Astrocyte of the spinal cord (primary cell): ENCODE measurements around the gene KIF5C.

Experiments
- DNase-seq: peaks from one replicate; pipeline ENCODE4 v3.0.0; 2011; ENCODE audit warnings: low read depth, low spot score
- H3K4me3 ChIP-seq: 2 replicates; pipeline ENCODE4 v1.5.1; 2011; ENCODE audit warnings: low read depth, mild to moderate bottlenecking, low read length, moderate library complexity
- CTCF ChIP-seq: IDR thresholded peaks from 2 replicates; pipeline ENCODE4 v1.5.1; 2012; ENCODE audit warnings: low read depth, mild to moderate bottlenecking, low read length, inconsistent platforms
- in situ Hi-C: cut with HindIII; loops from 2 replicates; pipeline ENCODE4 v1.10.0; 2017; ENCODE audit warnings: low sequenced_read_pairs

The KIF5C gene

GRCh38 chr2:148885209-148885608, 10.2 kb downstream of the KIF5C start:
- in situ Hi-C loops: no loop called here
- DNase-seq: no peak

GRCh38 chr2:148885988-148886387, 11.0 kb downstream of the KIF5C start:
- no peak for DNase-seq
- no peak overlapping the region for H3K4me3 ChIP-seq
- in situ Hi-C loops: no loop called here
- no peak for TF ChIP-seq CTCF

More at GRCh38 chr2:148885209-148885608, 10.2 kb downstream of the KIF5C start:
- no peak for TF ChIP-seq CTCF
- no peak overlapping the region for H3K4me3 ChIP-seq

GRCh38 chr2:148887350-148888002, 12.4 kb downstream of the KIF5C start:
- DNase-seq: no peak
- peak overlapping the region; percentile 29 for H3K4me3 ChIP-seq
- in situ Hi-C loops: no loop called here
- no peak for TF ChIP-seq CTCF

- no peak for DNase-seq
- peak; percentile 13 for TF ChIP-seq CTCF
- in situ Hi-C loops: no loop called here
- peak overlapping the region; percentile 29 for H3K4me3 ChIP-seq
These were observed 13.0 kb downstream of the KIF5C start for GRCh38 chr2:148888003-148888501.

DNA sequence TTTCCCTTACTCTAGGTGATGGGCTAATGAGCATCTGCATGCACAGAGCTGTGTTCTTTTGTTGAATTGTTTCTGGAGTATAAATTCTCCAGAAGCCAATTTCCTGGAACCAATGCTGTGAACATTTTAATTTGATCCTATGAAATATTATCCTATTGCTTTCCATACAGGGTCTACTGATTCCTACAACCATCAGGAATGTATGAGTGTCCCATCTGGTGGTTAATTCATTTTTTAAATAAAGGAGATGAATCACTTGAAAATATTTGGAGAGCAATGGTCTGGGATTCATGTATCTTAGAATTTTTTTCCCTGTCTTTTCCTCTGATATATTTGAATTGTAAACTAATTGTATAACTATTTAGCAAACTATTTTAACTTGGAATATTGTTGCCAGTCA, 14.0 kb downstream of the KIF5C start:
- in situ Hi-C loops: no loop called here
- TF ChIP-seq CTCF: no peak
- no peak for DNase-seq
- no peak overlapping the region for H3K4me3 ChIP-seq

DNA sequence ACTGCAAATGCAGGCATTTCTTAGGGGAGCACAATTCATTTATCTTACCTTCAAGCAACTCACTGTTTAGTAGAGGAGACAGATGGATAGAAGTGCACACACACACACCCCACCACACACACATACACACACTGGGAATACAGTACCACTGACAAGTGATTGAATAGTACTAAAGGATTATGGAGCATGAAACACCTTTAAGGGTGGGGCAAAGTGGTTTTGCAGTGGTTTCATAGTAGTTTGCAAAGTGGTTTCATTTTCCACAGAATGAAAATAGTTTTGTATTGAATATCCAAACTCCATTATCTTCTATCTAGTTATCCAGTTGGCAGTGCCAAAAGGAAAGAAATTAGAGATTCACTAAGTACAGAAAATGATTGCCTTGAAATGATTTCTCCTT, 18.9 kb downstream of the KIF5C start:
- DNase-seq: no peak

More for the DNA sequence above, 18.9 kb downstream of the KIF5C start:
- in situ Hi-C loops: no loop called here
- TF ChIP-seq CTCF: no peak
- no peak overlapping the region for H3K4me3 ChIP-seq
